Progenitor cell of endocrine pancreas (in vitro differentiated cells): Measurements from ENCODE around the gene DPY19L3. TPM values are rescaled to one million over a fixed set of nuclear protein-coding genes. Genes with fewer than 3 reads are reported as not detected.
A peak's percentile ranks its signal among the peaks of the same experiment; 100 is the strongest.

Source experiments
- DNase-seq: peaks from one replicate; pipeline ENCODE4 v3.0.0; 2021; ENCODE audit warnings: low spot score; ENCODE audit not compliant: unreplicated experiment
- H3K27ac Mint-ChIP-seq: 2 replicates; pipeline ENCODE4 v1.8.0; 2021; ENCODE audit warnings: mild to moderate bottlenecking, moderate library complexity, mixed read lengths
- H3K27me3 Mint-ChIP-seq: 2 replicates; pipeline ENCODE4 v1.8.0; 2021; ENCODE audit warnings: mixed read lengths
- H3K36me3 Mint-ChIP-seq: 2 replicates; pipeline ENCODE4 v1.8.0; 2022; ENCODE audit warnings: mixed read lengths; ENCODE audit not compliant: insufficient read depth
- H3K4me1 Mint-ChIP-seq: 2 replicates; pipeline ENCODE4 v1.8.0; 2021; ENCODE audit warnings: low read depth, mixed read lengths
- H3K4me3 Mint-ChIP-seq: 2 replicates; pipeline ENCODE4 v1.8.0; 2021; ENCODE audit warnings: low read depth, mild to moderate bottlenecking, moderate library complexity, mixed read lengths
- H3K9me3 Mint-ChIP-seq: 2 replicates; pipeline ENCODE4 v1.8.0; 2021; ENCODE audit warnings: low read depth, mixed read lengths
- CTCF ChIP-seq: fragments of 200-600 bp; sonication (generic); IDR thresholded peaks from one replicate; pipeline ENCODE4 v1.5.0; 2021; ENCODE audit warnings: antibody characterized with exemption, mild to moderate bottlenecking; ENCODE audit not compliant: unreplicated experiment
- total RNA-seq: library from RNA; stranded (reverse); gene quantifications from 2 replicates; pipeline ENCODE4 v1.2.1, GENCODE V29; 2021

Gene DPY19L3
- total RNA-seq, 1 donor from 2014 or later: 205 TPM

- H3K36me3 Mint-ChIP-seq: peaks cover 24% of the 10 kb centered on the region
- no peak for TF ChIP-seq CTCF
- no peak overlapping the region for H3K27ac Mint-ChIP-seq
- H3K9me3 Mint-ChIP-seq: no peaks in the 10 kb centered on the region
- no peak overlapping the region for H3K4me3 Mint-ChIP-seq
- no peak for DNase-seq
- no peaks in the 10 kb centered on the region for H3K4me1 Mint-ChIP-seq
- H3K27me3 Mint-ChIP-seq: no peaks in the 10 kb centered on the region
Observed at GRCh38 chr19:32459204-32459865, 53.8 kb downstream of the DPY19L3 start.

- no peaks in the 10 kb centered on the region for H3K27me3 Mint-ChIP-seq
- H3K4me3 Mint-ChIP-seq: no peak overlapping the region
- peaks cover 23% of the 10 kb centered on the region for H3K36me3 Mint-ChIP-seq
- no peaks in the 10 kb centered on the region for H3K9me3 Mint-ChIP-seq
- no peak for TF ChIP-seq CTCF
- H3K4me1 Mint-ChIP-seq: no peaks in the 10 kb centered on the region
- peak overlapping the region; percentile 20 for H3K27ac Mint-ChIP-seq
- no peak for DNase-seq
Observed at GRCh38 chr19:32460476-32460875, 54.9 kb downstream of the DPY19L3 start.

GRCh38 chr19:32464279-32464678 is 58.7 kb downstream of the DPY19L3 start:
- H3K9me3 Mint-ChIP-seq: no peaks in the 10 kb centered on the region
- no peak overlapping the region for H3K27ac Mint-ChIP-seq
- no peaks in the 10 kb centered on the region for H3K27me3 Mint-ChIP-seq
- H3K36me3 Mint-ChIP-seq: peaks cover 13% of the 10 kb centered on the region
- H3K4me3 Mint-ChIP-seq: no peak overlapping the region
- no peaks in the 10 kb centered on the region for H3K4me1 Mint-ChIP-seq
- DNase-seq: no peak
- TF ChIP-seq CTCF: peak; percentile 32

GRCh38 chr19:32465176-32465575 is 59.6 kb downstream of the DPY19L3 start:
- TF ChIP-seq CTCF: no peak
- no peak overlapping the region for H3K27ac Mint-ChIP-seq
- no peaks in the 10 kb centered on the region for H3K9me3 Mint-ChIP-seq
- H3K4me1 Mint-ChIP-seq: no peaks in the 10 kb centered on the region
- H3K4me3 Mint-ChIP-seq: no peak overlapping the region
- H3K27me3 Mint-ChIP-seq: no peaks in the 10 kb centered on the region
- H3K36me3 Mint-ChIP-seq: peaks cover 14% of the 10 kb centered on the region
- DNase-seq: no peak

GRCh38 chr19:32469795-32470194 is 64.2 kb downstream of the DPY19L3 start:
- no peak overlapping the region for H3K27ac Mint-ChIP-seq
- DNase-seq: no peak
- peaks cover 7% of the 10 kb centered on the region for H3K4me1 Mint-ChIP-seq
- no peaks in the 10 kb centered on the region for H3K27me3 Mint-ChIP-seq
- TF ChIP-seq CTCF: no peak
- no peak overlapping the region for H3K4me3 Mint-ChIP-seq
- no peaks in the 10 kb centered on the region for H3K9me3 Mint-ChIP-seq
- peaks cover 16% of the 10 kb centered on the region for H3K36me3 Mint-ChIP-seq
